Measurements from ENCODE around the gene FAM89B. TPM values are rescaled to one million over a fixed set of nuclear protein-coding genes. Genes with fewer than 3 reads are reported as not detected.

Gene FAM89B
- total and polyA plus RNA-seq, 4 donors = 20.6 to 53.5 (median 44.4) TPM

DNA sequence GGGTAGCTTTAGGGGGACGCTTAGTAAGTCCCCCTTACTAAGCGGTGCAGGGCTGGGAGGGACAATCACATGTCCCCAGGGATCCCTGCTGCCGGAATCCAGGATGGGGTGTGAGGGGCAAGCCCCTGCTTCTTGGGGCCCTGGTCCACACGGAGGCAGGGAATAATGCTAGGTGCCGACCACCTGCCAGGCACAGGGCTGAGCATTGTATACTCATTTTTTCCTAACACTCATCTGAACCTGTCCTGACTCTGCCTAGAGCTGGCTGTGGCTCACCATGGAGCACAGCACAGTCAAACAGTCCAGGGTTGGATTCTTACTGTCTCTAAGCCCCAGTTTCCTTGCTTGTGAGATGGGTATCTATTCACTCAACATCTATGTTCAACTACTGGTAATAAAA lies 12.8 kb upstream of the FAM89B start:
- no peak overlapping the region for H3K4me3 ChIP-seq
- H3K27ac ChIP-seq (ENCODE audit: low read depth in 1 of 2, low read length in 1 of 2) = peak overlapping the region; percentile 66 to 90
- peaks cover 0 to 2% (median 0%) of the 10 kb centered on the region in 3 donors for H3K27me3 ChIP-seq (ENCODE audit: control insufficient read depth in 3 of 3, insufficient read depth in 3 of 3, low read length in 2 of 3)
- WGBS, 2 donors = 66 to 93% methylated on average over 5 of the region's 5 CpGs
- peaks cover 0 to 58% (median 30%) of the 10 kb centered on the region in 5 donors for H3K4me1 ChIP-seq (ENCODE audit: control insufficient read depth in 5 of 5, insufficient read depth in 5 of 5, low read length in 5 of 5)
- DNase-seq (peak in 1 of 3 donors; percentile 13), ATAC-seq (ENCODE audit: insufficient read depth, low FRiP score) (no peak)
- peaks cover 0 to 2% (median 0%) of the 10 kb centered on the region in 4 donors for H3K36me3 ChIP-seq (ENCODE audit: control insufficient read depth in 4 of 4, insufficient read depth in 4 of 4, low read length in 4 of 4)
- H3K9me3 ChIP-seq (ENCODE audit: control insufficient read depth in 4 of 4, insufficient read depth in 3 of 4, low read length in 3 of 4) = no peaks in the 10 kb centered on the region
- H3K9ac ChIP-seq (ENCODE audit: insufficient read depth in 1 of 2, low read length in 2 of 2) = peak overlapping the region in 1 of 2 donors; percentile 58
- TF ChIP-seq CTCF (IDR thresholded peaks at IDR 0.05; ENCODE audit: control extremely low read depth, extremely low read depth) = no peak

GRCh38 chr11:65559951-65560537 lies 12.3 kb upstream of the FAM89B start:
- H3K4me3 ChIP-seq = no peak overlapping the region
- 47 to 64% methylated on average over 5 of the region's 5 CpGs for WGBS, 2 donors
- H3K4me1 ChIP-seq (ENCODE audit: control insufficient read depth in 5 of 5, insufficient read depth in 5 of 5, low read length in 5 of 5) = peaks cover 0 to 58% (median 30%) of the 10 kb centered on the region in 5 donors
- peak in 2 of 3 donors; percentile 51 to 65 for DNase-seq
- peak overlapping the region in 1 of 2 donors; percentile 90 for H3K27ac ChIP-seq (ENCODE audit: low read depth in 1 of 2, low read length in 1 of 2)
- H3K9ac ChIP-seq (ENCODE audit: insufficient read depth in 1 of 2, low read length in 2 of 2) = peak overlapping the region in 1 of 2 donors; percentile 58
- TF ChIP-seq CTCF (IDR thresholded peaks at IDR 0.05; ENCODE audit: control extremely low read depth, extremely low read depth) = no peak
- H3K9me3 ChIP-seq (ENCODE audit: control insufficient read depth in 4 of 4, insufficient read depth in 3 of 4, low read length in 3 of 4) = no peaks in the 10 kb centered on the region
- ATAC-seq (ENCODE audit: insufficient read depth, low FRiP score) = no peak
- H3K36me3 ChIP-seq (ENCODE audit: control insufficient read depth in 4 of 4, insufficient read depth in 4 of 4, low read length in 4 of 4) = peaks cover 0 to 2% (median 0%) of the 10 kb centered on the region in 4 donors
- H3K27me3 ChIP-seq (ENCODE audit: control insufficient read depth in 3 of 3, insufficient read depth in 3 of 3, low read length in 2 of 3) = peaks cover 0 to 2% (median 0%) of the 10 kb centered on the region in 3 donors

DNA sequence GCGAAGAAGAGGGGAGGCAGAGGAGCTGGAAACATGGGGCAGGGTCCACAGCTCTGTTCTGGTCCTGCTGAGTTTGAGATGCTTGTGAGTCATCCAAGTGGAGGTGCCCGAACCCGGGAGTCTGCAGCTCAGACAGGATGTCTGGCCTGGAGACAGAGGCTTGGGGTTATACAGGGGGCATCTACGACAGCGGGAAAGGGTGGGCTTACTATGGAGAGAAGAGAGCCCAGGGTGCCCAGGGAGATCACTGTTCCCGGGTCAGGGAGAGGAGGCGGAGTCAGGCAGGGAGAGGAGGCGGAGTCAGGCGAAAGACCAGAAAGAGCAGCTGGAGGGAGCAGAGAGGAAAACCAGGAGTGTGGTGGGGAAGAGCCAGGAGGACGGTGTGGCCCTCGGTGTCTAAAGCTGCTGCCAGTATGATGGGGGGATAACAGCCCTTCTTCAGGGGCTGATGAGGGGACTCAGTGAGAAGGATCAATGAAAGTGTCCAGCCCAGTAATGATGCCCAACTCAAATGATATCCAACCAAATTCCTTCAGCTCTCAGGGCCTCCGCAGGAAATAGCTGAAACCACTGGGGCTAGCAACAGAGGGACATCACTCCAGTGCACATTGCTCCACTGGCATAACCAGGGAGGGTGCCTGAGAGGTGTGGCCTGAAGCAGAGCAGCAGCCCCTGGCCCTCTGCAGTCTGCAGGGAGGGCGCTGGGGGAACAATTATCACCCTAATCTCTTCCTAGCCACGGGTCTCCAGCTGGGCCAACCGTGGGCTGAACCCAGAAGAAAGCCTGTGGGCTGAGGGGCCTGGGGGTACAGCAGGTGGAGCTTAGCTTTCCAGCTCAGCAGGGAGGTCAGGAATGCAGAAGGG lies 11.6 kb upstream of the FAM89B start:
- Histone ChIP-seq H3K36me3 (ENCODE audit: control insufficient read depth in 4 of 4, insufficient read depth in 4 of 4, low read length in 4 of 4) (peaks cover 0 to 2% (median 0%) of the 10 kb centered on the region in 4 donors), H3K9me3 (ENCODE audit: control insufficient read depth in 4 of 4, insufficient read depth in 3 of 4, low read length in 3 of 4) (no peaks in the 10 kb centered on the region), H3K9ac (ENCODE audit: insufficient read depth in 1 of 2, low read length in 2 of 2) (no peak overlapping the region), H3K27me3 (ENCODE audit: control insufficient read depth in 3 of 3, insufficient read depth in 3 of 3, low read length in 2 of 3) (peaks cover 0 to 2% (median 0%) of the 10 kb centered on the region in 3 donors), H3K4me1 (ENCODE audit: control insufficient read depth in 5 of 5, insufficient read depth in 5 of 5, low read length in 5 of 5) (peaks cover 0 to 50% (median 30%) of the 10 kb centered on the region in 5 donors), H3K27ac (ENCODE audit: low read depth in 1 of 2, low read length in 1 of 2) (peak overlapping the region in 1 of 2 donors; percentile 90), H3K4me3 (no peak overlapping the region)
- ATAC-seq (ENCODE audit: insufficient read depth, low FRiP score) (no peak), DNase-seq (peak; percentile 64 to 76 (median 75))
- no peak for TF ChIP-seq CTCF (IDR thresholded peaks at IDR 0.05; ENCODE audit: control extremely low read depth, extremely low read depth)
- WGBS, 2 donors = 35 to 58% methylated on average over 15 of the region's 15 CpGs

Measured in lung (tissue), 12 donors.